Activated CD4-positive, alpha-beta T cell treated with anti-CD3 and anti-CD28 coated beads for 4 hours (primary cell): ENCODE data around the gene TOMM70.
"Not testable (repeated sequence)": the region's sequence is repeated elsewhere in the genome, so short reads cannot be mapped to it uniquely, and the experiment has no call there.

Source experiments
- DNase-seq, 2 donors: peaks; one replicate each; pipeline ENCODE4 v3.0.0-alpha.2; 2020

TOMM70 gene

GRCh38 chr3:100361897-100362296 is 39.0 kb downstream of the TOMM70 start:
- DNase-seq, result no peak

DNA sequence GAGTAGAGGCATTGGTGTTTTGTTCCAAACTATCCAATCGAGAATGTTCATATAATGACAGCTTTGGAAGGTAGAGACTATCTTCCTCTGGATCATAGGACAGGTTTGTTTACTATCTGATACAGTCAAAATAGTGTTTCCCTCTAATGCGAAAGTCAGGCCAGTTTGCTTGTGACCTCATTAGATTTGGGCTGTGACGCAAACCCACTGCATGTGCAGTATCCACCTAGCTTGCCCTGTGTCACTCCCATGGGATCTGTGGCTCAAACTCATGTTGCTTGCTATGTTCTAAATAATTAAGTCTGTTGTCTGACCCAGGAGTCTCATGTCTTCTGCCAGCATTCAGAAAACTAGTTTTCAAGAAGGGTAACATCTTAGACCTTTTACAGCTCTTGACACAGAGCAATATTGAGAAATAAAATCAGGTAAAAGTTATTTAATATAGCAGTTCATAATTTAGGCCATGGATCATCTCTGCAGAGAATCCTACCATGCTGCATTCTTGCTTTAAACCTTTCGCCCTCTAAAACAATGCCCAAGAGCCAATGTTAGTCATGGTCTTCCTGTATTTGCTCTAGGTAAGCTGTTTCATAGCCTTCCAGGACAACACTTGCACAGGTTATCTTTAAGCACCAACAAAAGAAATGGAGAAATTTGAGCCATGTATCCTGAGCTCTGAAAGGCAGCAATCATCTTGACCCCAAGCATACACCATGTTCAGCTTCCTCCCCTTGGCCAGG is 40.0 kb downstream of the TOMM70 start:
- DNase-seq, result no peak

DNA sequence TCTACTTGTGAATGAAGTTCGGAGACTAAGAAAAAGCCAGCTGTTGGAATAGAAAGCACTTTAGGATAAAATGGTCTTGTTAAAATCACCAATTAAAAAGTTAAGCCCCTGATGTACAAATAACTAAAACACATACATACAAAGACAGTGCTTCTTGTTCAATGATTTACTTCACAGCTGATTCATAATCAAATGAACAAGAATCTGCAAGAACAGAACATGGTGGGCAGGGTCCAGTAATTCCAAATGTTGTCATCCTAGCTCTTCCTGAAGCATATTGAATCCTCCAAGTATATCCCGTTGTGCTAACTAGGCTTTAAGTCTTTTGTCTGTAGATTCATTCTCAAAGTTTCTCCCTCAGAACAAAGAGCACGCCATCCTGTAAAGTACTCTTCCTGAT is 41.9 kb downstream of the TOMM70 start:
- no peak for DNase-seq

GRCh38 chr3:100358413-100358812 is 42.5 kb downstream of the TOMM70 start:
- DNase-seq, result no peak

DNA sequence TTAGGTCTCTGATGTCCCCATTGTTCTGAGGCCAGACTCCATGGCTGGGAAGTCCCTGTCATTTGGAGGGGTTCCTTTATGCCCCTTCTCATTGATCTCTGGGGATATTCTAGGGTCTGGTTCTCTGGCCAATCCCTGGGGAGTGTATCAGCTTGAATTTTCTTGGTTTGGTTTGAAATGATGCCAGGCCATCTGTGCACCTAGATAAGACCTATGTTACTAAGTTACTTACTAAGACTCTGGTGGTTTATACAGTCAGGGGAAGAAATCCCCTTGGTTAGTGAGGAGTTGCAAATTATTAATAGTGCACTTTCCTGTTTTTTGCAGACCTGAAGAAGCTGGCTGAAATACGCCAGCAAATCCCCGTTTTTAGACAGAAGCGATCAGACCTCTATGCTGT is 46.0 kb downstream of the TOMM70 start:
- DNase-seq, result no peak

DNA sequence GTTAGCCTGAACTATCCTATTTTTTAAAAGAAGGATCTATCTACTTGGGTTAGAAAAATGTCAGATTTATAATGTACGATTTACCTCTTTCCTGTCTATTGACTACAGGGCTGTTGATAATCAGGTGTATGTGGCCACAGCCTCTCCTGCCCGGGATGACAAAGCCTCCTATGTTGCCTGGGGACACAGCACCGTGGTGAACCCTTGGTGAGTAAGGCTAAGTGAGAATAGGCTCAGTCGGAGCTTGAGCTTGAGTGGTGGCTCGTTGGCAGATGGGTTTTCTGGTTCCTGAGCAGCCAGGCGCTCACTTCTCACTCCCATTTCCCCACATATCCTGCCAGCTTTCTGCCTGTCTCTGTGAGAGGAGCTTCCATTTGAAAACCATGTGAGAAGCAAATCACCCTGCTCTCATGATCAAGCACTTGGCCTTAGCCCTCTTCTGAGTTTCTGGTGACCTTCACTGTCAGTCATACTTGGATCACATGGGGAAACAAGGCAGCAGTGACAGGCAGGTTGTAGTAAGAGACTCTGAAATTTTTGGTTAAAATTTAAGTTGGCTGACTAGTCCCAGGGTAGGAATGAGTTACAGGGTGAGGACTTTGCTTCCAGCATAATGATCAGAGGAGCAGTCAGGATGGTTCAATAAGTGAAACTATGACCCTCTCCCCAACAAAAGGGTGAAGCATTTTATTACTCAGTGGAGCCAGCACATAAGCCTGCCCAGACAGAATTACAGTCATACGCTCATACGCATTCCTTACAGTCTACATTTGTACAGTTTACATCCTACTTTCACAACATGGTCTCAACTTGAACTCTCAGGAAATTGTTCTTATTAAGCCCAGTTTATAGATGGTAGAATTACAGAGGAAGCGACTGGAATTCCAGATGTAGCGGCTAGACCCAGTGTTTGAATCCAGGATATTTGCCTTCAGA is 48.3 kb downstream of the TOMM70 start:
- no peak for DNase-seq

DNA sequence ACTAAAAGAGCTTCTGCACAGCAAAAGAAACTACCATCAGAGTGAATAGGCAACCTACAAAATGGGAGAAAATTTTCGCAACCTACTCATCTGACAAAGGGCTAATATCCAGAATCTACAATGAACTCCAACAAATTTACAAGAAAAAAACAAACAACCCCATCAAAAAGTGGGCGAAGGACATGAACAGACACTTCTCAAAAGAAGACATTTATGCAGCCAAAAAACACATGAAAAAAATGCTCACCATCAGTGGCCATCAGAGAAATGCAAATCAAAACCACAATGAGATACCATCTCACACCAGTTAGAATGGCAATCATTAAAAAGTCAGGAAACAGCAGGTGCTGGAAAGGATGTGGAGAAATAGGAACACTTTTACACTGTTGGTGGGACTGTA is 49.1 kb downstream of the TOMM70 start:
- not testable (repeated sequence) for DNase-seq

GRCh38 chr3:100348727-100349126 is 52.2 kb downstream of the TOMM70 start:
- no peak for DNase-seq

DNA sequence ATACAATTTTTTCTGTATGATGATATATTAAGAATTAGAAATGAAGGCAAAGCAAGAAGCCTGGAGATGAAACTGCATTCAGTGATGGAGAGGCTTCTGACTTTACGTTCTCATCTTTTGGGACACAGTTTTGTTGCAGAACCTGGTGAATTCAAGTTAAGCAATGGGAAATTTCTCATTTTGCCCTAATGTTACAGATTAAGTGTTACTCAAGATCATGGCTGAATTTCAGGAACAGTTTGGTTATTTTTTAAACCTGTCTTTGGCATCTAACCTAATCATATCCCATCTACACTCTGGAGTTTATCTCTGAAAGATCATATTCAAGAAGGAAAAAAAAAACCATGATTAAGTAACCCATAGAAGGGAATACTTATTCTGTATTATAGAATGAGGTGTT is 60.4 kb downstream of the TOMM70 start:
- no peak for DNase-seq

- no peak for DNase-seq
Observed at GRCh38 chr3:100339786-100340185, 61.1 kb downstream of the TOMM70 start.

- no peak for DNase-seq
Observed at GRCh38 chr3:100338911-100339310, 62.0 kb downstream of the TOMM70 start.

- DNase-seq, result not testable (repeated sequence)
Observed at GRCh38 chr3:100336229-100336628, 64.7 kb downstream of the TOMM70 start.

- no peak for DNase-seq
Observed at GRCh38 chr3:100335434-100335833, 65.5 kb downstream of the TOMM70 start.

- peak; percentile 69 to 78 for DNase-seq
Observed at GRCh38 chr3:100334488-100335351, 66.2 kb downstream of the TOMM70 start, which contains the start of gene NIT2. Gene NIT2 (plus strand): TSS chr3:100334757. CDS start chr3:100334792, 35 bp downstream.

- no peak for DNase-seq
Observed at GRCh38 chr3:100333970-100334487, 66.9 kb downstream of the TOMM70 start.

GRCh38 chr3:100333051-100333450 is 67.8 kb downstream of the TOMM70 start:
- no peak for DNase-seq

GRCh38 chr3:100331660-100332059 is 69.2 kb downstream of the TOMM70 start:
- no peak for DNase-seq

DNA sequence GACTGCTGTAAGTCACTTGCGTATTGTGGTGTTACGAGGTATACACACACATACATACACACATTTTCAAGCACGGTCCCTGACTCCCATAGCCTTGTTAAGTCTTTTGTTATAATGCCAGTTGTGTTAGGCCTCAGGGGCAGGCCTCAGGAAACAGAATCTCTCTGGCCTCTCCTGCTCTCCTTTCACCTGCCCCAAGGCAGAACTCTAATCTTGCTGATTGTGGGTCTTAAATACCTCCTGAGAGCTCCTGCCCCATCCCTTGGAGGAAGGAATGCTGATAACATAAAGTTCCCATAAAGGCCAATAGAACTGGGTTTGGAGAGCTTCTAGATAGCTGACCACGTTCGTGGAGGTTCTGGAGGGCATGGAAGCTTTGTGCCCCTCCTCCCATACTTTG is 70.2 kb downstream of the TOMM70 start:
- DNase-seq, result no peak

DNA sequence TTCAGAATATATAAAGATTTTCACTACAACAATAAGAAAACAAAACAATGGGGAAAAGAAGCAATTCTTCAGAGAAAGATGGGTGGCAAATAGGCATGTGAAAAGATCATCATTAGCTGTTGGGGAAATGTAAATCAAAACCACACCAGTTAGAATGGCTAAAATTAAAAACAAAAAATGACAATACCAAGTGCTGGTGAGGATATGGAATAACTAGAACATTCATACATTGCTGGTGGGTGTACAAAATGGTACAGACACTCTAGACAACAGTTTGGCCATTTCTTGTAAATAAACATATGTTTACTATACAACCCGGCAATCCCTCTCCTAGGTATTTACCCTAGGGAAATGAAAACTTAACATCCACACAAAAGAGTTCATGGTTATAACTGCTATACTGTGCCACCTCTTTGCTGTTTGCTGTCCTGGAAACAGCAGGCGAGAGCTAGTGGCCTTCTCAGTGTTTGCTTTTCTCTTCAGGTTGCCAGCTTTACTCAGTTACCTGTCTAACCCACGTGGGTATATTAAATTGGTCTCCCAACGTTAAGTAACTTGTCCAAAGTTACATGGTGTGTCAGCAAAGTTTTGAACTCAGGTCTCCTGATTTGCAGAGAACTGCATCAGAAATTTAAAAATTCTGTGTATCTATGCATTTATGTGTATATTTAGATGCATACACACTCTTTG is 70.9 kb downstream of the TOMM70 start:
- no peak for DNase-seq

- DNase-seq, result not testable (repeated sequence)
Observed at GRCh38 chr3:100327377-100327776, 73.5 kb downstream of the TOMM70 start.

DNA sequence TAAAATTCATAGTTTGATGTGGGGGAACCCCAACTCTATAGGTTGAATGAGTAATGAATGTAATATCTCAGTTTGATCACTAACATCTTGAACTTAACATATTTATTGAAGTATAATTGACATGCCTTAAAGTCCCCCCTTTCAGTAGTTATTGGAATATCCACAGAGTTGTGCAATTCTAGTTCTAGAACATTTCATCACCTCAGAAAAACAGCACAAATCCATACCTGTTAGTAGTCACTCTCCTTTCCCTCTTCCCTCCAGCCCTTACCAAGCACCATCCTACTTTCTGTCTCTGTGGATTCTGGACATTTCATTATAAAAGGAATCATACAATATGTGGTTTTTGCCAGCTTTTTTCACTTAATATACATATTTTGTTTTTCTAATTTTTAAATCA is 75.1 kb downstream of the TOMM70 start:
- no peak for DNase-seq

- DNase-seq, result no peak
Observed at GRCh38 chr3:100324044-100324443, 76.8 kb downstream of the TOMM70 start.
